Spleen (tissue), 13 donors: Measurements from ENCODE around the gene SLC6A18. TPM values are rescaled to one million over a fixed set of nuclear protein-coding genes. Genes with fewer than 3 reads are reported as not detected.

Experiments used
- DNase-seq: peaks from one replicate; pipeline ENCODE4 v3.0.0-alpha.2; 2020
- H3K27ac ChIP-seq, 8 donors: fragments of 200-600 bp; sonication (generic) in 7 of 8; 1 replicate in 4 of 8; 2 replicates in 4 of 8; pipeline versions ENCODE4 v1.5.0 to v1.8.0; 2016 to 2021; ENCODE audit warnings: inconsistent platforms in 4 of 8, mild to moderate bottlenecking in 4 of 8, moderate library complexity in 1 of 8
- H3K27me3 ChIP-seq, 7 donors: fragments of 200-600 bp; sonication (generic) in 6 of 7; replicated peaks in 1 of 7; 1 replicate in 4 of 7; 2 replicates in 3 of 7; pipeline versions ENCODE4 v1.5.0 to v1.8.0; 2016 to 2021; ENCODE audit warnings: inconsistent platforms in 3 of 7, mild to moderate bottlenecking in 1 of 7
- H3K36me3 ChIP-seq, 6 donors: fragments of 200-600 bp; sonication (generic) in 5 of 6; 1 replicate in 4 of 6; 2 replicates in 2 of 6; pipeline versions ENCODE4 v1.5.0 to v1.8.0; 2016 to 2021; ENCODE audit warnings: inconsistent platforms in 2 of 6
- H3K4me1 ChIP-seq, 6 donors: fragments of 200-600 bp; sonication (generic) in 5 of 6; 1 replicate in 3 of 6; 2 replicates in 3 of 6; pipeline versions ENCODE4 v1.5.0 to v1.8.0; 2016 to 2021; ENCODE audit warnings: inconsistent platforms in 3 of 6
- H3K4me3 ChIP-seq, 8 donors: fragments of 200-600 bp; sonication (generic) in 7 of 8; 1 replicate in 4 of 8; 2 replicates in 4 of 8; pipeline versions ENCODE4 v1.5.0 to v1.8.0; 2016 to 2021; ENCODE audit warnings: inconsistent platforms in 4 of 8, mild to moderate bottlenecking in 4 of 8, moderate library complexity in 2 of 8
- H3K9me3 ChIP-seq, 8 donors: fragments of 200-600 bp; sonication (generic) in 7 of 8; 1 replicate in 4 of 8; 2 replicates in 4 of 8; pipeline versions ENCODE4 v1.5.0 to v1.8.0; 2016 to 2021; ENCODE audit warnings: inconsistent platforms in 4 of 8
- CTCF ChIP-seq, 11 experiments: fragments of 200-600 bp in 7 of 11; fragments of 450-650 bp in 4 of 11; sonication (generic) in 4 of 11; IDR thresholded peaks in 8 of 11; conservative IDR thresholded peaks in 3 of 11; 1 replicate in 7 of 11; 2 replicates in 4 of 11; pipeline versions ENCODE4 v1.4.0 to v1.8.0; 2016 to 2021; ENCODE audit warnings: antibody characterized with exemption in 11 of 11, inconsistent platforms in 4 of 11, mild to moderate bottlenecking in 1 of 11
- POLR2A ChIP-seq, 3 donors: fragments of 450-650 bp; IDR thresholded peaks; one replicate each; pipeline ENCODE4 v1.5.1; 2017; ENCODE audit warnings: antibody characterized with exemption in 3 of 3, mild to moderate bottlenecking in 1 of 3
- POLR2AphosphoS5 ChIP-seq, 3 donors: sonication (generic); formaldehyde crosslinking; IDR thresholded peaks; one replicate each; pipeline ENCODE4 v1.5.1; 2017; ENCODE audit warnings: antibody characterized with exemption in 3 of 3
- WGBS, 5 donors: extraction: QIAGEN DNeasy Blood & Tissue Kit in 3 of 5; methylation state at CpG; one replicate each; pipeline versions ENCODE4 v1.1.5 to v1.1.7; 2013 to 2018; 5-methylcytosine and 5-hydroxymethylcytosine counted together
- intact Hi-C: fragments of 100-400 bp; cut with DNase I; formaldehyde crosslinking; loops from one replicate; pipeline ENCODE4 v1.15.0; 2023; ENCODE audit warnings: low total_unique reads
- long read RNA-seq, 2 donors: transcript quantifications; one replicate each; lab custom pipeline, GENCODE V29; 2026
- polyA plus RNA-seq, 3 donors: library from polyadenylated mRNA; stranded (reverse); fragments of 200-250 nt; gene quantifications; one replicate each; pipeline ENCODE4 v1.2.1, GENCODE V29; 2013
- total RNA-seq, 7 donors: library from RNA; depleted of rRNA in 3 of 7; stranded (reverse); fragments of >200 nt in 3 of 7; fragmentation: NEBNext Ultra II Directional in 4 of 7; extraction: Animal tissue kit (Norgen Biotek cat#: 25700) in 4 of 7; gene quantifications; one replicate each; pipeline versions ENCODE4 v1.1.0 to v1.2.1, GENCODE V29; 2016 to 2021
- donor health status: healthy with polysubstance abuse.
- donor health status: DM: no; HTN: no; CAD: no; lungs with moderate emphysema.
- donor health status: DM: no; HTN: no; CAD: no.
- donor health status: Bipolar disorder and iron deficiency.
- donor health status: healthy.
- donor health status: DM: no; HTN: no; CAD: no.
- donor health status: DM: yes; HTN: yes; CAD: no.

Gene SLC6A18, protein sequence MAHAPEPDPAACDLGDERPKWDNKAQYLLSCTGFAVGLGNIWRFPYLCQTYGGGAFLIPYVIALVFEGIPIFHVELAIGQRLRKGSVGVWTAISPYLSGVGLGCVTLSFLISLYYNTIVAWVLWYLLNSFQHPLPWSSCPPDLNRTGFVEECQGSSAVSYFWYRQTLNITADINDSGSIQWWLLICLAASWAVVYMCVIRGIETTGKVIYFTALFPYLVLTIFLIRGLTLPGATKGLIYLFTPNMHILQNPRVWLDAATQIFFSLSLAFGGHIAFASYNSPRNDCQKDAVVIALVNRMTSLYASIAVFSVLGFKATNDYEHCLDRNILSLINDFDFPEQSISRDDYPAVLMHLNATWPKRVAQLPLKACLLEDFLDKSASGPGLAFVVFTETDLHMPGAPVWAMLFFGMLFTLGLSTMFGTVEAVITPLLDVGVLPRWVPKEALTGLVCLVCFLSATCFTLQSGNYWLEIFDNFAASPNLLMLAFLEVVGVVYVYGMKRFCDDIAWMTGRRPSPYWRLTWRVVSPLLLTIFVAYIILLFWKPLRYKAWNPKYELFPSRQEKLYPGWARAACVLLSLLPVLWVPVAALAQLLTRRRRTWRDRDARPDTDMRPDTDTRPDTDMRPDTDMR
- total RNA-seq (not detected), polyA plus RNA-seq (not detected)
- long read RNA-seq, donor 1 = 0 reads
- long read RNA-seq, donor 2 = 0 reads

- DNase-seq = no peak
- peaks cover 0 to 58% (median 0%) of the 10 kb centered on the region in 7 donors for H3K27me3 ChIP-seq
- H3K36me3 ChIP-seq = no peaks in the 10 kb centered on the region
- 73 to 80% (median 77%) methylated on average over 11 of the region's 11 CpGs for WGBS, 5 donors
- TF ChIP-seq CTCF (IDR thresholded peaks at IDR 0.05 in 8 of 11, conservative IDR thresholded peaks at IDR 0.05 in 3 of 11) = no peak
- no peak for TF ChIP-seq POLR2A (IDR thresholded peaks at IDR 0.05)
- TF ChIP-seq POLR2AphosphoS5 (IDR thresholded peaks at IDR 0.05) = no peak
- H3K4me3 ChIP-seq = no peak within 1 kb of the TSS
- no peak within 1 kb of the TSS for H3K27ac ChIP-seq
- no peaks in the 10 kb centered on the region for H3K9me3 ChIP-seq
- no peaks in the 10 kb centered on the region for H3K4me1 ChIP-seq
- intact Hi-C loops = no loop called here
Observed at GRCh38 chr5:1225081-1225480, at the start of gene SLC6A18. SLC6A18 (plus strand) TSS chr5:1225381; CDS start chr5:1225478, 97 bp downstream.

GRCh38 chr5:1175801-1176472, 49.2 kb upstream of the SLC6A18 start:
- Histone ChIP-seq H3K36me3 (no peaks in the 10 kb centered on the region), H3K27ac (no peak overlapping the region), H3K4me3 (no peak overlapping the region), H3K4me1 (peaks cover 0 to 18% (median 0%) of the 10 kb centered on the region in 6 donors), H3K27me3 (peaks cover 0 to 35% (median 0%) of the 10 kb centered on the region in 7 donors), H3K9me3 (no peaks in the 10 kb centered on the region)
- intact Hi-C loops = no loop called here
- WGBS, 5 donors = 75 to 94% (median 89%) methylated on average over 13 to 26 of the region's 26 CpGs
- TF ChIP-seq POLR2A (IDR thresholded peaks at IDR 0.05) = no peak
- TF ChIP-seq CTCF (IDR thresholded peaks at IDR 0.05 in 8 of 11, conservative IDR thresholded peaks at IDR 0.05 in 3 of 11) = no peak
- no peak for TF ChIP-seq POLR2AphosphoS5 (IDR thresholded peaks at IDR 0.05)
- DNase-seq = no peak

GRCh38 chr5:1176473-1177391, 48.4 kb upstream of the SLC6A18 start:
- peaks cover 0 to 24% (median 3%) of the 10 kb centered on the region in 6 donors for H3K4me1 ChIP-seq
- no peak overlapping the region for H3K4me3 ChIP-seq
- no peak for TF ChIP-seq CTCF (IDR thresholded peaks at IDR 0.05 in 8 of 11, conservative IDR thresholded peaks at IDR 0.05 in 3 of 11)
- TF ChIP-seq POLR2AphosphoS5 (IDR thresholded peaks at IDR 0.05) = no peak
- TF ChIP-seq POLR2A (IDR thresholded peaks at IDR 0.05) = no peak
- H3K27me3 ChIP-seq = peaks cover 0 to 43% (median 0%) of the 10 kb centered on the region in 7 donors
- WGBS, 5 donors = 88 to 92% (median 90%) methylated on average over 40 to 42 of the region's 42 CpGs
- H3K27ac ChIP-seq = no peak overlapping the region
- no peaks in the 10 kb centered on the region for H3K36me3 ChIP-seq
- intact Hi-C loops = no loop called here
- H3K9me3 ChIP-seq = no peaks in the 10 kb centered on the region
- DNase-seq = no peak
